ENCODE results near the gene MPO. TPM values are rescaled to one million over a fixed set of nuclear protein-coding genes. Genes with fewer than 3 reads are reported as not detected.

MPO gene
- total and polyA plus RNA-seq, 2 of the 8 experiments (the other 6 are each of a cell fraction or from before 2014, with no cell fraction given): 0.06 to 0.74 TPM

DNA sequence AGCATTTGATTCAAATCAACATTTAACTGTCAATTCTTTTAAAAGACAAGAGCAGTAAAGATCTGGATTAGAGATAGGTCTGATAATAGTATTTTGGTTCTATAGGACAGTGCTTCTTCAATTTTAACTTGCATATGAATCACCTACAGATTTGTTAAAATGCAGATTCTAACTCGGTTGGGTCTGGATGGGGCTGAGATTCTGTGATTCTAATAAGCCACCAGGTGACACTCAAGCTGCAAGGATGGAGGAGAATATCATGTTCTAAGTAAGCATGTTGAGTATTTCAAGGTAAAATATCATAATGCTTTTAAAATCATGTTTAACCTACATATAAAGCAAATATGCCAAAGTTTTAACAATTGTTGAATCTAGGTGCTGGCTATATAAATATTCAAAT, 32.1 kb upstream of the MPO start:
- no peak overlapping the region for H3K56ac ChIP-seq (replicated peaks; ENCODE audit: insufficient read length, low read depth, low read length)
- POLR2A ChIA-PET (ENCODE audit: partially characterized antibody): interaction anchor here (1.1 to 1.2 kb wide), 3 partner anchors 8 to 63 kb away, joined by 3 to 6 read pairs (median 3); partner anchors contain the start of gene MPO
- no peaks in the 10 kb centered on the region for H3K79me1 ChIP-seq (ENCODE audit: low read depth, low read length)
- DNase-seq (ENCODE audit: low read depth in 1 of 2, low spot score in 2 of 2): no peak
- no peaks in the 10 kb centered on the region; the same call in 1 of the 2 replicates for H3K23me2 ChIP-seq (ENCODE audit: low read depth, low read length)
- no peak overlapping the region for H3K23ac ChIP-seq (ENCODE audit: insufficient read length)
- no peak overlapping the region for H2AFZ ChIP-seq (ENCODE audit: low read length)
- H3K36me3 ChIP-seq (ENCODE audit: control insufficient read depth in 2 of 4, insufficient read depth in 4 of 4, low read length in 3 of 4): no peaks in the 10 kb centered on the region
- no peaks in the 10 kb centered on the region for H3K79me2 ChIP-seq (ENCODE audit: control insufficient read depth in 1 of 2, insufficient read depth in 2 of 2, low read length in 2 of 2)
- no peak overlapping the region for H2BK20ac ChIP-seq (ENCODE audit: low read length)
- H3K4me3 ChIP-seq (ENCODE audit: extremely low read depth in 1 of 4, insufficient read depth in 2 of 4, low read depth in 3 of 4, low read length in 4 of 4): no peak overlapping the region
- TF ChIP-seq SUZ12 (IDR thresholded peaks at IDR 0.05; ENCODE audit: low read length): no peak
- no peak for TF ChIP-seq TAF7 (optimal IDR thresholded peaks at IDR 0.05; ENCODE audit: borderline replicate concordance, low read depth, low read length)
- peak; percentile 30 to 36; a peak in 3 of 4 replicates for TF ChIP-seq RAD21 (IDR thresholded peaks at IDR 0.05 in 1 of 2, conservative IDR thresholded peaks at IDR 0.05 in 1 of 2; ENCODE audit: low read depth in 2 of 2, low read length in 2 of 2)
- TF ChIP-seq SAP30 (IDR thresholded peaks at IDR 0.05; ENCODE audit: insufficient read depth, insufficient replicate concordance, low read length): no peak
- no peak for TF ChIP-seq TCF12 (IDR thresholded peaks at IDR 0.05; ENCODE audit: low read depth, low read length)
- H3K4ac ChIP-seq (replicated peaks; ENCODE audit: insufficient read length, low read depth, low read length): no peak overlapping the region
- H3K9ac ChIP-seq (replicated peaks in 1 of 4; ENCODE audit: extremely low read depth in 1 of 4, low read depth in 3 of 4, low read length in 3 of 4): no peak overlapping the region
- WGBS, 2 experiments (ENCODE audit: extremely low coverage in 1 of 2, insufficient coverage in 1 of 2, insufficient read length in 1 of 2, insufficient replicate concordance in 2 of 2, low coverage in 1 of 2, low lambda C conversion rate in 2 of 2, missing lambda C conversion rate in 1 of 2): 65% methylated on average over 1 of the region's 1 CpG; no CpG with 5 or more reads in 1 of the 2 experiments
- H2BK5ac ChIP-seq (ENCODE audit: low read depth, low read length): no peak overlapping the region
- no peaks in the 10 kb centered on the region for H3K27me3 ChIP-seq (replicated peaks in 1 of 4; ENCODE audit: control insufficient read depth in 3 of 4, extremely low read depth in 1 of 4, insufficient read depth in 3 of 4, low read length in 3 of 4)
- no peak overlapping the region for H3K14ac ChIP-seq (ENCODE audit: insufficient read length)
- H4K20me1 ChIP-seq (replicated peaks in 1 of 2; ENCODE audit: control insufficient read depth in 1 of 2, insufficient read depth in 2 of 2, low read length in 2 of 2): no peaks in the 10 kb centered on the region
- CTCF ChIA-PET (ENCODE audit: partially characterized antibody): interaction anchor here (0.6 to 21.9 kb wide), 16 partner anchors 8 to 453 kb away, joined by 3 to 384 read pairs (median 4); partner anchors contain the start of gene SUPT4H1
- H2BK12ac ChIP-seq (ENCODE audit: low read depth, low read length): no peak overlapping the region
- no peak overlapping the region for H2BK15ac ChIP-seq (ENCODE audit: low read length)
- H4K5ac ChIP-seq (ENCODE audit: insufficient read length, low read depth, low read length): no peak overlapping the region
- no peak overlapping the region for H4K91ac ChIP-seq (replicated peaks; ENCODE audit: insufficient read length, low read length)
- H3K4me1 ChIP-seq (replicated peaks in 1 of 4; ENCODE audit: control insufficient read depth in 3 of 4, insufficient read depth in 4 of 4, low read length in 3 of 4): peaks cover 0 to 8% (median 4%) of the 10 kb centered on the region in 4 experiments; a peak in 4 of 7 replicates
- H3K27ac ChIP-seq (ENCODE audit: low read depth, low read length): no peak overlapping the region
- no peak overlapping the region for H2BK120ac ChIP-seq (replicated peaks; ENCODE audit: low read depth, low read length)
- no peaks in the 10 kb centered on the region for H3K9me3 ChIP-seq (ENCODE audit: insufficient read depth in 2 of 2, low read depth in 1 of 2, low read length in 1 of 2)
- H2AK5ac ChIP-seq (ENCODE audit: low read depth, low read length): no peak overlapping the region
- FAIRE-seq: no peak
- H3K18ac ChIP-seq (ENCODE audit: extremely low read depth, low read length): no peak overlapping the region
- no peak overlapping the region for H4K8ac ChIP-seq (ENCODE audit: extremely low read depth, insufficient read depth, low read length)
- H3K4me2 ChIP-seq (ENCODE audit: insufficient read depth in 1 of 2, low read depth in 2 of 2, low read length in 2 of 2): no peak overlapping the region
